ENCODE results near the gene PEX3. TPM values are rescaled to one million over a fixed set of nuclear protein-coding genes. Genes with fewer than 3 reads are reported as not detected.

Gene PEX3
- total and polyA plus RNA-seq, 2 experiments from 2014 or later = 13.8 to 19.4 TPM

GRCh38 chr6:143457563-143458359, 7.2 kb downstream of the PEX3 start:
- H3K4me2 ChIP-seq = no peak overlapping the region
- Mint-ChIP-seq H3K4me1 (no peaks in the 10 kb centered on the region), H3K4me3 (no peak overlapping the region), H3K27ac (no peak overlapping the region), H3K36me3 (ENCODE audit: low read depth) (no peaks in the 10 kb centered on the region), H3K27me3 (ENCODE audit: insufficient read depth, low read depth, poor library complexity) (no peaks in the 10 kb centered on the region), H3K9me3 (no peaks in the 10 kb centered on the region)
- no peaks in the 10 kb centered on the region for H4K20me1 ChIP-seq (replicated peaks; ENCODE audit: insufficient read depth)
- TF ChIP-seq REST (IDR thresholded peaks at IDR 0.05; ENCODE audit: unreplicated experiment) (no peak), ETS1 (IDR thresholded peaks at IDR 0.05) (no peak), EZH2phosphoT487 (IDR thresholded peaks at IDR 0.05; ENCODE audit: unreplicated experiment) (no peak), EZH2 (IDR thresholded peaks at IDR 0.05; ENCODE audit: low read depth, unreplicated experiment) (no peak), JUNB (IDR thresholded peaks at IDR 0.05; ENCODE audit: unreplicated experiment) (no peak), POLR2AphosphoS5 (IDR thresholded peaks at IDR 0.05; ENCODE audit: low read depth) (no peak)
- no peaks in the 10 kb centered on the region for H3K79me2 ChIP-seq (replicated peaks; ENCODE audit: insufficient read depth)
- no peaks in the 10 kb centered on the region for H3K27me3 ChIP-seq (ENCODE audit: insufficient read depth)
- ATAC-seq (no peak), DNase-seq (ENCODE audit: low spot score) (no peak)
- no peaks in the 10 kb centered on the region for H3F3A ChIP-seq (replicated peaks; ENCODE audit: low read depth)
- no peaks in the 10 kb centered on the region for H3K36me3 ChIP-seq (ENCODE audit: insufficient read depth)
- no peaks in the 10 kb centered on the region for H3K9me2 ChIP-seq (ENCODE audit: insufficient read depth)
- no peak overlapping the region for H2AFZ ChIP-seq
- H3K4me1 ChIP-seq (ENCODE audit: insufficient read depth) = no peaks in the 10 kb centered on the region
- H3K27ac ChIP-seq (ENCODE audit: low read depth) = no peak overlapping the region
- H3K4me3 ChIP-seq = no peak overlapping the region

GRCh38 chr6:143465546-143465945, 14.9 kb downstream of the PEX3 start:
- Histone ChIP-seq H3K4me1 (ENCODE audit: insufficient read depth) (no peaks in the 10 kb centered on the region), H3K4me2 (no peak overlapping the region), H3F3A (replicated peaks; ENCODE audit: low read depth) (no peaks in the 10 kb centered on the region), H3K9me2 (ENCODE audit: insufficient read depth) (no peaks in the 10 kb centered on the region), H3K4me3 (no peak overlapping the region), H3K27me3 (ENCODE audit: insufficient read depth) (no peaks in the 10 kb centered on the region), H3K27ac (ENCODE audit: low read depth) (no peak overlapping the region), H4K20me1 (replicated peaks; ENCODE audit: insufficient read depth) (no peaks in the 10 kb centered on the region), H2AFZ (no peak overlapping the region), H3K36me3 (ENCODE audit: insufficient read depth) (no peaks in the 10 kb centered on the region), H3K79me2 (replicated peaks; ENCODE audit: insufficient read depth) (no peaks in the 10 kb centered on the region)
- Mint-ChIP-seq H3K36me3 (ENCODE audit: low read depth) (no peaks in the 10 kb centered on the region), H3K9me3 (no peaks in the 10 kb centered on the region), H3K4me1 (no peaks in the 10 kb centered on the region), H3K27me3 (ENCODE audit: insufficient read depth, low read depth, poor library complexity) (no peaks in the 10 kb centered on the region), H3K4me3 (no peak overlapping the region), H3K27ac (no peak overlapping the region)
- TF ChIP-seq NANOG (IDR thresholded peaks at IDR 0.05; ENCODE audit: borderline replicate concordance) = no peak
- DNase-seq (ENCODE audit: low spot score) (no peak), ATAC-seq (no peak)
